HUDEP-2 (cell line): ENCODE measurements around the gene CDKL5.
A peak's percentile ranks its signal among the peaks of the same experiment; 100 is the strongest.
"Not testable (repeated sequence)": the region's sequence is repeated elsewhere in the genome, so short reads cannot be mapped to it uniquely, and the experiment has no call there.

Experiments used
- DNase-seq, 76 experiments: peaks; one replicate each; lab custom pipeline; 2025; ENCODE audit not compliant: unreplicated experiment in 76 of 76; lab: John Stamatoyannopoulos, UW

CDKL5 gene

GRCh38 chrX:18566748-18567147, 141.3 kb downstream of the CDKL5 start:
- DNase-seq, result peak in 6 of 76 experiments; percentile 0 to 36 (median 1)

GRCh38 chrX:18573556-18573955, 148.1 kb downstream of the CDKL5 start:
- no peak for DNase-seq

- no peak for DNase-seq
Observed at GRCh38 chrX:18574591-18574990, 149.2 kb downstream of the CDKL5 start.

- no peak for DNase-seq
Observed at GRCh38 chrX:18575744-18576143, 150.3 kb downstream of the CDKL5 start.

GRCh38 chrX:18577400-18577799, 152.0 kb downstream of the CDKL5 start:
- DNase-seq, result no peak

- no peak for DNase-seq
Observed at GRCh38 chrX:18578546-18578945, 153.1 kb downstream of the CDKL5 start.

GRCh38 chrX:18579495-18579894, 154.1 kb downstream of the CDKL5 start:
- DNase-seq, result no peak

- DNase-seq, result no peak
Observed at GRCh38 chrX:18582910-18583493, 157.6 kb downstream of the CDKL5 start.

GRCh38 chrX:18589292-18589691, 163.9 kb downstream of the CDKL5 start:
- not testable (repeated sequence) for DNase-seq

GRCh38 chrX:18591834-18592233, 166.4 kb downstream of the CDKL5 start:
- DNase-seq, result no peak

GRCh38 chrX:18594079-18594478, 168.7 kb downstream of the CDKL5 start:
- DNase-seq, result no peak

- DNase-seq, result no peak
Observed at GRCh38 chrX:18596096-18596495, 170.7 kb downstream of the CDKL5 start.

- no peak for DNase-seq
Observed at GRCh38 chrX:18598413-18598812, 173.0 kb downstream of the CDKL5 start.

GRCh38 chrX:18607966-18608365, 182.6 kb downstream of the CDKL5 start:
- DNase-seq, result peak in 6 of 76 experiments; percentile 0 to 41 (median 2)

GRCh38 chrX:18613930-18614639, 188.7 kb downstream of the CDKL5 start:
- DNase-seq, result no peak

- no peak for DNase-seq
Observed at GRCh38 chrX:18616688-18617406, 191.4 kb downstream of the CDKL5 start.

- no peak for DNase-seq
Observed at GRCh38 chrX:18617407-18617750, 192.0 kb downstream of the CDKL5 start.

GRCh38 chrX:18619288-18619687, 193.9 kb downstream of the CDKL5 start:
- no peak for DNase-seq

GRCh38 chrX:18620349-18620748, 194.9 kb downstream of the CDKL5 start:
- DNase-seq, result no peak

GRCh38 chrX:18624599-18624998, 199.2 kb downstream of the CDKL5 start:
- no peak for DNase-seq

- no peak for DNase-seq
Observed at GRCh38 chrX:18630934-18631333, 205.5 kb downstream of the CDKL5 start.

- no peak for DNase-seq
Observed at GRCh38 chrX:18638398-18638797, 213.0 kb downstream of the CDKL5 start.
